HG03025 (cell line): ENCODE data around the gene KIT.
"Not testable (repeated sequence)": the region's sequence is repeated elsewhere in the genome, so short reads cannot be mapped to it uniquely, and the experiment has no call there.

Source experiments
- ATAC-seq: cut with Tn5 transposase; IDR thresholded peaks from one replicate; pipeline ENCODE4 v1.9.1; 2021; ENCODE audit warnings: mild to moderate bottlenecking, moderate library complexity; ENCODE audit not compliant: unreplicated experiment, low FRiP score

The KIT gene

DNA sequence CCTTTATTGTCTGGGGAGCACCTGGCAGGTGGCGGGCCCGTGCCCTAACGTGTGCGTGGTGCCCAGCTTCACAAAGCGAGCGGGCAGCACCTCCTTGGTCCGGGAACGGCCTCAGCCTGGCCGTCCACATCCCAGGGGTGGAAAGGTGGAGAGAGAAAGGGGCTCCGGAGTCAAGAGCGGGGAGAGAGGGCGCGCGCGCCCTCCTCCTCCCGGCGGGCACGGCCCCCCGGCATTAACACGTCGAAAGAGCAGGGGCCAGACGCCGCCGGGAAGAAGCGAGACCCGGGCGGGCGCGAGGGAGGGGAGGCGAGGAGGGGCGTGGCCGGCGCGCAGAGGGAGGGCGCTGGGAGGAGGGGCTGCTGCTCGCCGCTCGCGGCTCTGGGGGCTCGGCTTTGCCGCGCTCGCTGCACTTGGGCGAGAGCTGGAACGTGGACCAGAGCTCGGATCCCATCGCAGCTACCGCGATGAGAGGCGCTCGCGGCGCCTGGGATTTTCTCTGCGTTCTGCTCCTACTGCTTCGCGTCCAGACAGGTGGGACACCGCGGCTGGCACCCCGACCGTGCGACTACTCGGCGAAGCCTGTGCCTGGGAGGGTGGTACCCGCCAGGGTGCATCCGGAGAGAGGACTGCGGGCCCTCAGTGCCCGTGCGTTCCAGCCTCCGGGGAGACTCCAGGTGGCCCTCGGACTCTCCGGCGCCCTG is at the start of gene KIT:
TSS of gene KIT (plus strand) at position 407 of the 701 bp plus-strand sequence. CDS start at position 465, 58 bp downstream.
- ATAC-seq, result no peak

DNA sequence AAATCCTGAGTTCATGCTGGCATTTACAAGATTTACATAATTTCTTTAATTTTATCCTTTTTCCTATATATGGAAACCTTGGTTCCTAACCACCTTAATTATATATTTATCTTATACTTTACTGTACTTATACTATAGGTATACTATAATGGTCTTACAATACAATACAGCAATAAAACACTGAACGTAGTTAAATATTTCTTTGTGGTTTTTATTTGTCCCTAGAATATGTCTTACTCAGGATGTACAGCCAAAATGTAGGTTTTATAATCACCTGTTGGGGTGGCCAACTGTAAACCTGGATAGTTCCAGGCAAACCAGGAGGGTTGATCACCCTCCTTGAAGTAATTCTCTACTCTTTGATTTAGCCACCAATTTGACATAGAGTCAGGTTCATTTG is 48.4 kb upstream of the KIT start:
- ATAC-seq, result no peak

DNA sequence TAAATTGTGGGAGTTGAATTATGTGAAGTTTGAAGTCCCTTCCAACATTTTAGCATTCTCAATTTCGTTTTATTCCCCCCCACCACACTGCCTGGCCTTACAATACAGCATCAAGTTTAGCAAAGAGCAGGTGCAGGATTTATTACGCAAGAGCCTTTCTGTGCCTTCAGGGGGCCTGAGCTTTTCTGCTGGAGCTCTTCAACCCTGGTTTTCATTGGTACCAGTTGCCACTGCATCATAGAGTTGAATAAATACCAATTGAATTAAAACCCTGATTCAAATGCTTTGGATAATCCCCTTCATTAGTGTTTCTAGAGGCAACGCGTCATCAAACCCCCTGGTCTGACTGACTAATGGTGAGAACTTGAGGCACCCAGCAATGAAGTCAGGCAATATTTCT is 43.6 kb upstream of the KIT start:
- no peak for ATAC-seq

DNA sequence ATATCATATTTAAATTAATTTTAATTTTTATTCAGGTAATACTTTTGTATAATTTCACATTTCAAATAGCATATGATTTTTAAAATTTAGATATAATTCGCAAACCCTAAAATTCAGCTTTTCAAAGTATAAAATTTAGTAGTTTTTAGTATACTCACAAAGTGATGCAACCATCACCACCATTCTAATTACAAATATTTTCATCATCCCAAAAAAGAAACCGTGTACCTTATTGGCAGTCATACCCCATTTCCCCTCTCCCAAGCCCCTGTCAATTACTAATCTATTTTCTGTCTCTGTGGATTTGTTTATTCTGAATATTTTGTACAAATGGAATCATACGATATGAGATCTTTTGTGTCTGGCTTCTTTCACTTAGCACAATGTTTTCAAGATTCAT is 37.0 kb upstream of the KIT start:
- no peak for ATAC-seq

DNA sequence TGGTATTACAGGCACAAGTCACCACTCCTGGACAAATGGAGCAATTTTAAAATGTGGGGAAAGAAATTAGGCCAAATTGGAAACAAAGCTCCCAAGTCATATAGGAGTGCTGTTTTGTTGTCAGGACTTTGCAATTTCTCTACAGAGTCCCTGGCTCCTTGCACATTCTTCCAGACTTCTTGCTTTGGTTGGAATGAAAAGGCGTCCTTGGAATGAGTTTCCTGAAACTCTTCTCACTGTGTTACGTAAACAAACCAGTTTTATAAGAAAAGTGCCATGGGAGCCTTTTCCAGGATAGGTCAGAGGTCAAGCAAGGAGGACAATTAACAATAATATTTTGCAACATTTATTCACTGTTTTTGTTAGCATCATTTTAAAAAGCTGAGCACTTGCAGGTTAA is 32.4 kb upstream of the KIT start:
- no peak for ATAC-seq

DNA sequence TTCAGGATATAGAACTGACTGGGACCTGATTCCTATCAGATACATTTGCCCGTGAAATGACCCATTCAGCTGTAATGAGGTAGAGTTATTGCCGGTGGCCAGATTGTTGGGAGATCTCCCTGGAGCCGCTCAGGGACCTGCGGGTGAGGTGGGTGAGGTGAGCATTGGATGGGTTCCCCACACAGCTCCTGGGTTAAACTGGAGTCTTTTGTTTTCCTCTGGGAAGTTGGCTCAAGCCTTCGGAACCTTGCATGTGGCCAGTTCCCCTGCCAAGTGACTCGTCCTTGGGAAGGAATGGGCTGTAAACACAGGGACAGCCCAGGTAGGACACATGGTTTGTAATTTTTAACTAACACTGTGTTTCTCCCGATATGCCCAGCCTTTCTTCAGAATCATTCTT is 31.6 kb upstream of the KIT start:
- ATAC-seq, result no peak

DNA sequence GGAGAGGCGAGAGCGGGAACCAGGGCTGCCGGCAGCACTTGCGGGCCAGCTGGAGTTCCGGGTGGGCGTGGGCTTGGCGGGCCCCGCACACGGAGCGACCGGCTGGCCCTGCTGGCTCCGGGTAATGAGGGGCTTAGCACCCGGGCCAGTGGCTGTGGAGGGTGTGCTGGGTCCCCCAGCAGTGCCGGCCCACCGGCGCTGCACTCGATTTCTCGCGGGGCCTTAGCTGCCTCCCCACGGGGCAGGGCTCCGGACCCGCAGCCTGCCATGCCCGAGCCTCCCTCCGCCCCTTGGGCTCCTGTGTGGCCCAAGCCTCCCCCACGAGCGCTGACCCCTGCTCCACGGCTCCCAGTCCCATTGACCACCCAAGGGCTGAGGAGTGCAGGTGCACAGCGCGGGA is 25.2 kb upstream of the KIT start:
- ATAC-seq, result no peak

DNA sequence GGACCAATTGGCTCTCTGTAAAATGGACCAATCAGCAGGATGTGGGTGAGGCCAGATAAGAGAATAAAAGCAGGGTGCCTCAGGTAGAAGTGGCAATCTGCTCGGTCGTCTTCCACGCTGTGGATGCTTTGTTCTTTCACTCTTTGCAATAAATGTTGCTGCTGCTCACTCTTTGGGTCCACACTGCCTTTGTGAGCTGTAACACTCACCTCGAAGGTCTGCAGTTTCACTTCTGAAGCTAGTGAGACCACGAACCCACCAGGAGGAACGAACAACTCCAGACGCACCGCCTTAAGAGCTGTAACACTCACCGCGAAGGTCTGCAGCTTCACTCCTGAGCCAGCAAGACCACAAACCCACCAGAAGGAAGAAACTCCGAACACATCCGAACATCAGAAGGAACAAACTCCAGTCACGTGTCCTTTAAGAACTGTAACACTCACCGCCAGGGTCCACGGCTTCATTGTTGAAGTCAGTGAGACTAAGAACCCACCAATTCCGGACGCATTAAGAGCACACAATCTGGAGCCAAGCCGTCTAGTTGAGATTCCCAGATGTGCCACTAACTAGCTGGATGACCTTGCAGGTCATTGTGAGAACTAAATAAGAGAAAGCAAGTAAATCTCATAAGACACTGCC is 24.5 kb upstream of the KIT start:
- not testable (repeated sequence) for ATAC-seq

DNA sequence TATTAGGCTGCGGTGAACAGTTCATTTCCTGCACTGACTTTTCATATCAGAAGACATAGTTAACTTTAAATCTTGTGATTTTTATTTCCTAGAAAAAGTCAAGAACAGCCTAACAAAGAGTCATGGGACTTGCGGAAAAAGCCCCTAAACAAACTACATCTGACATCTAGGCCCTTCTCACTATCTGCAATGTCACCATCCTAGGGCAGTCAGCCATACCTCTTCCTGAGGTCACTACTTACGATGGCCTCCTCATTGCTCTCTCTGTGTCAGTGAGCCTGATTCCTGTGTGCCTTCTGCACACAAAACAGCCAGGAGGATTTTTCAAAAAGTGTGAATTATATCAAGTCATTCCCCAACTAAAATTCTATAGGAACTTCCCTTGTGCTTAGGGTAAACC is 22.4 kb upstream of the KIT start:
- no peak for ATAC-seq

DNA sequence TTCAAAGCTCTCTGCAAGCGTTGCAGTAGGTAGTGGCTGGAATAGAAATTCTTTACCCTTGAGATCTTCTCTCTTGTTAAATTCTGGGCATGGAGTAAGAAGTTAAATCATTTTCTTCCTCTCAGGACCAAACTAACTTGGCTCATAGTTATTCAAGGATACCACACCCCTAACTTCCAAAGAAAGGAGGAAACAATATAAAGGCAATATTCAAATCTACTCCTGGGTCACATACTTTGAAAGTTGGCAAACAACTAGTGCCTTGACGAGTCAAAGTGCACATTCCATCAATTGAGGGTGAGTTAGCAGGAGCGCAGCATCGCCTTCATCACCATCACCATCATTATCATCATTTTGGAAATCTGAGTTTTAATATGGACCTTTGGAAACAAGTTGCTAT is 20.4 kb upstream of the KIT start:
- no peak for ATAC-seq

DNA sequence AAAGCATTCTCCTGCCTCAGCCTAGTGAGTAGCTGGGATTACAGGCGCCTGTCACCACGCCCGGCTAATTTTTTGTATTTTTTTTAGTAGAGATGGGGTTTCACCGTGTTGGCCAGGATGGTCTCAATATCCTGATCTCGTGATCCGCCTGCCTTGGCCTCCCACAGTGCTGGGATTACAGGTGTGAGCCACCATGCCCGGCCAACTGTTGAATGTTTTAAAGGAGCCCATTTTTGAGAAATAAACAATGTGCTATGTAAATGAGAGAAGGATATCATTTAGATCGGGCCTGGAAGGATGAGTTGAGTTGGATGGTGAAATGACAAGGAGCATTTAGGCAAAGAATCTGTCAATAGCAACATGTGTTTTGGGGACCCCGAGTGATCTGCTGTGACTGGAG is 16.7 kb upstream of the KIT start:
- not testable (repeated sequence) for ATAC-seq

DNA sequence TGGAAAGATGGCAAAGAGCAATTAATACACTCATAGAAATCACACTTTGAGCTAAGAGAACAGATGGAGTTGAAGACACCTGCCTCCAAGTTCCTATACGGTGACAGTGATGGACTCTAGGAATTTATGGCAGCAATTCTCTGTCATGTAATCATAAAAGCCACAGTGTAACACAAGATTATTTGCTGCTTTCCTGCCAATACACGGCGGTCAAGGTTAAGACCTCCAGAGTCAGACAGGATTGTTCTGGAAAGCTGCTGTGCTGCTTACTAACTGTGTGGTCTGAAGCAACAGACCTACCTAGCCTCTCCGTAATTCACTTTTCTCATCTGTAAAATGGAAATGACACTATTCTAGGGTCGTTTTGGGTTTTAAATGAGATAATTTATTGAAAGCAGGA is 14.6 kb upstream of the KIT start:
- no peak for ATAC-seq

DNA sequence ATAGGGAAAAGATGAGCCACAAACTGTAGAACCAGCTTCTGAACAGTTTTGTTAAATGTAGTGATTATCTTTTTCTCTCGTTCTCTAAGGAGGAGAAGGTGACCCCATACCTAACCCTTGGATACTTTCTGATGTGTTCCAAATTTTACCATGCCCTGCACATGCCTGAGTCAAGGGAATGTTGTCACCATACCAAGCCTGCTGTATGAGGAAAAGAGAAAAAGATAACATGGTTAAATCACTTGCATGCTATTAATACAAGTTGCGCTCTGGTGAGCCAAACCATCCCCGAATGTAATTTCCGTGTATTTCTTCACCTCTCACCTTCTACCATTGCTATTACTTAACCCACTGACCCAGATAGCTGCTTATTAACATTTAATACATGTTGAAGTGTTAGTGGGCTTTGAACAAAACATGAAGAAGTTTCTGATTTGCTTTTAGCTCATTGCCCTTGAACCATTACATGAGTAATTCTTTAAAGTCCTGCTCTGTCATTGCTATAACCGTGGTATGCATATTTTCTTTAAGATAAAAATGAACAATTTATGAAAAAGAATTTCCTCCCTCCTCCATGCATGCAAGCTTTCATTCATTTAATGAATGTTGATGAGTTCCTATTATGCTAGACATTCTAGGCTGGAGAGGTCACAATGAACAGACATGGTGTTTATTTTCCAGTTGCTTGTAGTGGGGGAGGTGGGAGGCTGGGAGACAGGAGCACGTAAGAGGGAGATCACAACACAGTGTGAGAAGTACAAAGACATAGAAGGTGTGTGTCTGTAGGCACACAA is 13.6 kb upstream of the KIT start:
- no peak for ATAC-seq

DNA sequence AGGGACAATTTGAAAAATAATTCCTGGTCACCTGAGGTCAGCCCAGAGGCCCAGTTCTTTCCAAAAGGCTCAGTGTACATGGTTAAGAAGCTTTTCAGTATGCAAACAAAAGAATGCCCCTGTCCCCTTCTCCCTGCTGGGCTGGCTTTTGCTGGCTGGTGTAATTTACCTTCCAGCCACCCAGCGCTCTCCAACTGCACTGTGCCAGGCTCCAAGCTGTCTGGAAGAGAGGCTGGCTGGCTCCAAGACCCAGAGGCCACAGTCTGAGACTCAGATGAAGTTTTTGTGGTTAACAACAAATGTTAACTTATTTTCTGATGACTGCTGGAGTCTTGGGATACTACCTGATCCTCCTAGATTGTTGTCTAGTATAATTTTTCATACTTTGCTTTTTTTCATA is 11.9 kb upstream of the KIT start:
- ATAC-seq, result no peak

DNA sequence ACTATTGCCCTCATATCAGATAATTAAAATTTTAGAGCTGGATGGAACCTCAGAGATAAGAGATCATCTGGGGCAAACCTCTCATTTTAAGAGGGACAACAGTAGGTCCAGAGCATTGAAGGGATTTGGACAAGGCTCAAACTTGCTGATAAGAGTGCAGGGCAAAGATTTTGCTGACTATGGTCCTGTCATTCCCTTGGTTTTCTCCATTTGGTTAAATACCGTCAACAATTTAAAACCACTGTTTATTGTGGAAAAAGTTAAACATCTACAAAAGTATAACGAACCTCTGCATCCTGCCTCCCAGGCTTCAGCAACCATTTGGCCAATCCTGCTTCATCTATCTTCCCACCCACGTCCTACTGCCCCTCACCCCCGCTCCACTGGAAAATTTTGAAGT is 10.7 kb upstream of the KIT start:
- no peak for ATAC-seq

DNA sequence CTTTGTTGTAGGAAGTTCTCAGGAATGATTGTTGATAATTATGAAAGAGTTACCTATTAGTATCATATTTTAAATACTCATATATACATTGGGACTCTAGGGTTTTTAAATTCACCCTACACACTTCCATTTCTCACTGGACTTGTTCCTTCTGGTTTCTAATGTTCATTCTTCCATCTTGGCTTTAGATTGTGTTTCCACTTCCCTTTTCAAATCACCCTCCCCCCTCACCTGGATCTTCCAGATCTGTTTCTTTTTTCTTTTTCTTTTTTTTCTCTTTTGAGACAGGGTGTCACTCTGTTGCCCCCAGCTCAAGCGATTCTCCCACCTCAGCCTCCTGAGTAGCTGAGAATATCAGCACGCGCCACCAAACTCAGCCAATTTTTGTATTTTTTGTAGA is 6.7 kb upstream of the KIT start:
- ATAC-seq, result no peak

DNA sequence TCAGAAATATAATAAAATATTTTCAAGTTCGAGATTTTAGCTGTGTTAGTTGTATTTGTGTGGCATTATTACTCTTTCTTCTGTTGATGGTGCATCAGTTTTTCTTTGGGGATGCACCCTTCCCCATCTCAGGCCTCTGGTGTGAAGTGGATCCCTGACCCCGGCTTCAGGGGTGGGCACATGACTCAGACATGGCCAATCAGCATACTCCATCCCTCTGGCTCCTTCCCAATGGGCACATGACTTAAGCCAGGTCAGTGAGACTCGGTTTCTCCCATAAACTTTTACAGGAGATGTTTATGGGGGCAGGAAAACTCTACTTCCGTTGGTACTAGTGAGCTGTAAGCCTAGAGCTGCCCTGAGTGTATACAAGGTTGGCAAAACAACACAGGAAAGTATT is 3.0 kb upstream of the KIT start:
- no peak for ATAC-seq

DNA sequence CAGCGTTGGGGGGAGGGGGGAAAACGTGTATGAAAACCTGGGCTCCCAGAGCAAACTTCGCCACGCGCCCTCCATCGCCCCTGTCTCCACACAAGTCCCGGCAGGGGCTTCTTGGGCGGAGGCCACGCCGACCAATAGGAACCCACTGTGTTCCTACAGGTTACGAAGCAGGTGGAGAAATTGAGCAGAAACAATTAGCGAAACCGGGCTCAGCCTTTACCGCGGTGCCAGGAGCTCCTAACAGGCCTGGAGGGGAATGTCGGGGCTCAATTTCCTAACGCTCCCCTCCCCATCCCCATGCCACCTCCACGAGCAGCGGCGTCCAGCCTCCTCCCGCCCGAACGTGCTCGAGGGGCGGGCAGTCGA is 589 bp upstream of the KIT start:
- ATAC-seq, result no peak

DNA sequence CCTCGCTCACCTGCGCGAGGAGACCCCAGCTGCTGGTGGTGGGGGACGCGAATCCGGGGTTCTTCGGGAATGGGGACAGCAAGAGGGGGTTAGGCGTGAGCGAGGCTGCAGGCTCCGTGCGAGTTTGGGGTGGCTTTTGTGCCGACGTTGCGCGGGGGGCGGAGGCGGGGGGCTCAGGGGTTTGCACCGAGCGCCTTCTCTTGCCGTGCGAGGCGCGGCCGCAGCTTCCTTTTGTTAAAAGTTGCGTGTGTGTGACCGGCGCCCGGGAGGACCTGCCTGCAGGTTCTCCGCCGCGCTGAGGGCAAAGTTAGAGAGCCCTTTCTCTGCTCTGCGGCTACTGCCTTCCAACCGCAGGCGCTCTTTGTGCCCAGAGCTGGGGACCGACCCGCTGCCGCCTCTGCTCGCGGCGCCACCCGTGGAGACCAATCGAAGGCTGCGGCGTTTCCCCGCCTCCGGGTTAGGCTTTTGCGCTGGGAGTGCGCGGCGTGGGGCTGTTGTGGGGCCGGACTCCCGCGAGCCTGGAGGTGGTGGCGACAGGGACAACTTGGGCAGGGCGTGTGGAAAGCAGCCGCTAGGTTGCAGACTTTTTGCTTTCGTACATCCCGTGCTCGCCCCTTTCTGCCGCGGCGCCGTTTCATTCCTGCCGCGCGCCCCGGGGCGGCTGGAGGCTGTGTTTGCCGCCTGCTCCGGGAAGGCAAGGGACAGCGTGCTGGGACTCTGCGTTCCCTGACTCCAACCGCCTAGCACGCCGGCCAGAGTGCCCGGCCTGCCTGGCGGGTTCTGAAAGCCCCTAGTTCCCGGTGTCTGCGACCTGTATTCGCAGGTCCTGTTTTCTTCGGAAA is 716 bp downstream of the KIT start:
- ATAC-seq, result no peak

DNA sequence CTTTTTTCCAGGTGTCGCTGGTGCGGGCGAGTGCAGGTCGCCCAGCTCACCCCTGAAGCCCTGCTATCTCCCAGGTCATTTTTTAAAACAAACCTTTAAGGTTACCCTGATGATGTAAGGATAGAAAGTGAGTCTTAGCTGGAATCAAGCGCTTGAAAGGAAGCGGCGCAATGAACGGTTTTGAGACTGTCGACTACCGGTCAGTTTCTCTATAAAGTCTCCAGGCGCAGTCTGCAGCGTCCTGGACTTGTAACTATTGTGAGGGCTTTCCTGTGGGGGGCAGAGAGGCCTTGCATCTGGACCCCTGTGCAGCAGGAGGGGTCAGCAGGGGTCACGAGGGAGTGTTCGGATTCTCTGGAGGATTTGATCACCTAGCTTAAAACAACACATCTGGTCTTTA is 1.6 kb downstream of the KIT start:
- no peak for ATAC-seq
